OCI-LY1 (cell line): ENCODE measurements around the gene AK5.

ENCODE experiments used
- H2AFZ ChIP-seq: fragments of 200-600 bp; sonication (generic), shearing (Covaris generic); 2 replicates; pipeline ENCODE4 v1.6.0; 2014; ENCODE audit warnings: antibody characterized with exemption, mild to moderate bottlenecking, low read length
- H3F3A ChIP-seq: fragments of 200-600 bp; sonication (generic), shearing (Covaris generic); 2 replicates; pipeline ENCODE4 v1.6.0; 2014; ENCODE audit warnings: mild to moderate bottlenecking, antibody characterized with exemption, low read length, moderate library complexity; ENCODE audit not compliant: insufficient read depth
- H3K27ac ChIP-seq: fragments of 200-600 bp; sonication (generic); 2 replicates; pipeline ENCODE4 v1.5.1; 2014; ENCODE audit warnings: low read length, mixed run types, mild to moderate bottlenecking, low read depth; ENCODE audit not compliant: poor library complexity, severe bottlenecking
- H3K27me3 ChIP-seq: fragments of 200-600 bp; sonication (generic); 2 replicates; pipeline ENCODE4 v1.6.0; 2014; ENCODE audit warnings: antibody characterized with exemption, mild to moderate bottlenecking, low read length, moderate library complexity; ENCODE audit not compliant: insufficient read depth
- H3K36me3 ChIP-seq: fragments of 200-600 bp; sonication (generic); 2 replicates; pipeline ENCODE4 v1.6.1; 2014; ENCODE audit warnings: mild to moderate bottlenecking, antibody characterized with exemption, low read length, moderate library complexity, mixed read lengths; ENCODE audit not compliant: insufficient read depth
- H3K4me1 ChIP-seq: fragments of 200-600 bp; sonication (generic); 2 replicates; pipeline ENCODE4 v1.5.1; 2014; ENCODE audit warnings: mild to moderate bottlenecking, low read length, moderate library complexity; ENCODE audit not compliant: insufficient read depth, severe bottlenecking
- H3K4me2 ChIP-seq: fragments of 200-600 bp; sonication (generic), shearing (Covaris generic); 2 replicates; pipeline ENCODE4 v1.6.1; 2014; ENCODE audit warnings: low read length
- H3K4me3 ChIP-seq: fragments of 200-600 bp; sonication (generic); 2 replicates; pipeline ENCODE4 v1.5.1; 2014; ENCODE audit warnings: low read length, low read depth, mild to moderate bottlenecking, mixed read lengths; ENCODE audit not compliant: poor library complexity, severe bottlenecking
- H3K79me2 ChIP-seq: fragments of 200-600 bp; shearing (Covaris generic); 2 replicates; pipeline ENCODE4 v1.6.1; 2016; ENCODE audit warnings: mixed run types, low read length, mixed read lengths; ENCODE audit not compliant: insufficient read depth
- H3K9ac ChIP-seq: fragments of 200-600 bp; sonication (generic), shearing (Covaris generic); 2 replicates; pipeline ENCODE4 v1.6.1; 2014; ENCODE audit warnings: mild to moderate bottlenecking, low read length, mixed read lengths
- H3K9me2 ChIP-seq: fragments of 200-600 bp; sonication (generic), shearing (Covaris generic); 2 replicates; pipeline ENCODE4 v1.6.1; 2014; ENCODE audit warnings: low read depth, mild to moderate bottlenecking, low read length, mixed read lengths
- H3K9me3 ChIP-seq: fragments of 200-600 bp; shearing (Covaris generic); 2 replicates; pipeline ENCODE4 v1.6.1; 2014; ENCODE audit warnings: low read length, mixed read lengths
- H4K20me1 ChIP-seq: fragments of 200-600 bp; sonication (generic), shearing (Covaris generic); 2 replicates; pipeline ENCODE4 v1.6.0; 2016; ENCODE audit warnings: mild to moderate bottlenecking, low read length; ENCODE audit not compliant: insufficient read depth
- EZH2 ChIP-seq: fragments of 200-600 bp; sonication (generic), shearing (Covaris generic); IDR thresholded peaks from 2 replicates; pipeline ENCODE4 v1.8.0; 2017; ENCODE audit warnings: borderline replicate concordance, mixed run types, mild to moderate bottlenecking, antibody characterized with exemption, low read length, moderate library complexity, mixed read lengths
- TF ChIP-seq, protein P1 (sequence below): fragments of 200-600 bp; sonication (generic), shearing (Covaris generic); IDR thresholded peaks from 2 replicates; pipeline ENCODE4 v1.5.1; 2017; ENCODE audit warnings: mild to moderate bottlenecking, antibody characterized with exemption, low read length, moderate library complexity, mixed read lengths

The AK5 gene

DNA sequence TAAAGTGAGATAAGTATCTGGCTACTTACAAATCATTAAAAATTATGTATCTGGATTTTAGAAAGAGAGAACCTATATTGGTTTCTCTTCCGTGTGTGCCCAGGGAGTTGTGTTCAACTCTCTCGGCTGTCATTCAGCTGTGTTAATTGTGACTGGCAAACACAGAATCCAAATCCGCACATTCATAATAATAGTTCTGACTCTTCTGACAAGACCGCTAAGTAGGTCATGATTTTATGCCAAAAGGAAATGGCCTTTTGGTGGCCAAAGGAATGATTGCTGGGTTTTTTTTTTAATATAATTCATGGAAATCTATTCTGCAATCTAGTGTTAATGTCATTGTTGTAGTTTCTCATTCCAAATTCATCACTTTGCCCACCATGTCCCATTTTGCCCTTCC, 110.7 kb downstream of the AK5 start:
- H3K4me1 ChIP-seq: no peaks in the 10 kb centered on the region
- TF ChIP-seq EZH2: no peak
- TF ChIP-seq, protein P1, sequence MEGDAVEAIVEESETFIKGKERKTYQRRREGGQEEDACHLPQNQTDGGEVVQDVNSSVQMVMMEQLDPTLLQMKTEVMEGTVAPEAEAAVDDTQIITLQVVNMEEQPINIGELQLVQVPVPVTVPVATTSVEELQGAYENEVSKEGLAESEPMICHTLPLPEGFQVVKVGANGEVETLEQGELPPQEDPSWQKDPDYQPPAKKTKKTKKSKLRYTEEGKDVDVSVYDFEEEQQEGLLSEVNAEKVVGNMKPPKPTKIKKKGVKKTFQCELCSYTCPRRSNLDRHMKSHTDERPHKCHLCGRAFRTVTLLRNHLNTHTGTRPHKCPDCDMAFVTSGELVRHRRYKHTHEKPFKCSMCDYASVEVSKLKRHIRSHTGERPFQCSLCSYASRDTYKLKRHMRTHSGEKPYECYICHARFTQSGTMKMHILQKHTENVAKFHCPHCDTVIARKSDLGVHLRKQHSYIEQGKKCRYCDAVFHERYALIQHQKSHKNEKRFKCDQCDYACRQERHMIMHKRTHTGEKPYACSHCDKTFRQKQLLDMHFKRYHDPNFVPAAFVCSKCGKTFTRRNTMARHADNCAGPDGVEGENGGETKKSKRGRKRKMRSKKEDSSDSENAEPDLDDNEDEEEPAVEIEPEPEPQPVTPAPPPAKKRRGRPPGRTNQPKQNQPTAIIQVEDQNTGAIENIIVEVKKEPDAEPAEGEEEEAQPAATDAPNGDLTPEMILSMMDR: no peak
- H3K79me2 ChIP-seq: no peaks in the 10 kb centered on the region
- no peaks in the 10 kb centered on the region for H3K9me3 ChIP-seq
- no peaks in the 10 kb centered on the region for H4K20me1 ChIP-seq
- H3K27ac ChIP-seq: no peak overlapping the region
- no peak overlapping the region for H3K4me3 ChIP-seq
- H3K27me3 ChIP-seq: no peaks in the 10 kb centered on the region
- H3K9ac ChIP-seq: no peak overlapping the region
- H3K36me3 ChIP-seq: no peaks in the 10 kb centered on the region
- H3F3A ChIP-seq: no peaks in the 10 kb centered on the region
- H3K9me2 ChIP-seq: no peaks in the 10 kb centered on the region
- H3K4me2 ChIP-seq: no peak overlapping the region
- no peak overlapping the region for H2AFZ ChIP-seq

DNA sequence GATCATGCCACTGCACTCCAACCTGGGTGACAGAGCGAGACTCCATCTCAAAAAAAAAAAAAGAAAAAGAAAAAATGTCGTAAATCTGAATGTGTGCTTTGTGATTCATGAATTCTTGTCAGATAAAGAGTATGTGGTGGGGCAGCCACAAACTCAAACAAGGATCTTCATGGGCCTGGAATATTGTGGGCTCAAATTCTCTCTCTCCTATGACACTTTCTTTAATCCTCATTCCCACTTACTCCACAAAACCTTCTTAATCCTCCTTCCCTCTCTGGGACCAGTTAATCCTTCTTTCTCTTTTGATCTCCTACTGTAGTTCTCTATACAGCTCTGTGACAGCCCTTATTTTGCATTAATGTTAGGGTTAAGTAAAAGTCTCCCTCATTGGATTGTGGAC, 112.3 kb downstream of the AK5 start:
- no peaks in the 10 kb centered on the region for H3K4me1 ChIP-seq
- no peak overlapping the region for H2AFZ ChIP-seq
- H4K20me1 ChIP-seq: no peaks in the 10 kb centered on the region
- no peaks in the 10 kb centered on the region for H3K27me3 ChIP-seq
- TF ChIP-seq, protein P1: no peak
- TF ChIP-seq EZH2: no peak
- no peak overlapping the region for H3K9ac ChIP-seq
- H3F3A ChIP-seq: no peaks in the 10 kb centered on the region
- no peak overlapping the region for H3K4me2 ChIP-seq
- no peak overlapping the region for H3K27ac ChIP-seq
- no peaks in the 10 kb centered on the region for H3K79me2 ChIP-seq
- H3K9me3 ChIP-seq: no peaks in the 10 kb centered on the region
- no peaks in the 10 kb centered on the region for H3K9me2 ChIP-seq
- H3K36me3 ChIP-seq: no peaks in the 10 kb centered on the region
- no peak overlapping the region for H3K4me3 ChIP-seq

DNA sequence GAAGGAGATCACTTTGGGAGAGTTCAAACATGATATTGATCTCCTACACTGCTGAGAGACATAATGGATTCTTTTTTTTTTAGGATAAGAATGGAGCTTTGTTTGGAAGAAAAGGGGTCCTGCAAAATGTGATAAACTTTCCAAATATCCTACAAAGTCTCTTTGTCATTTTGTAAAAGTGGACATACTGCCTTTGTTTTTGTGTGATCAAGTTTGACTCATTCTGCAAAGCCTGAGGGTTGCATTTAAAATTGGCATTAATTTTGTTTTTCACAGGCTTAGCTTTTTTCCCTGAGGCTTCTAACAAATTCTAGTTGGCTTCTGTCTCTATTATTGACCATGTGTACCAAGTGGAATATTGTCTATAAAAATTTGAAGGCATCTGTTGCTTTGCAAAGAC, 113.2 kb downstream of the AK5 start:
- Histone ChIP-seq H3K4me1 (no peaks in the 10 kb centered on the region), H3K9me2 (no peaks in the 10 kb centered on the region), H3K9ac (no peak overlapping the region), H3K27ac (no peak overlapping the region), H3K36me3 (no peaks in the 10 kb centered on the region), H3K27me3 (no peaks in the 10 kb centered on the region), H3K4me2 (no peak overlapping the region), H3K9me3 (no peaks in the 10 kb centered on the region), H2AFZ (no peak overlapping the region), H3K4me3 (no peak overlapping the region), H3K79me2 (no peaks in the 10 kb centered on the region), H4K20me1 (no peaks in the 10 kb centered on the region), H3F3A (no peaks in the 10 kb centered on the region)
- TF ChIP-seq, protein P1: no peak
- TF ChIP-seq EZH2: no peak
